ENCODE data around the gene RANBP1.

DNA sequence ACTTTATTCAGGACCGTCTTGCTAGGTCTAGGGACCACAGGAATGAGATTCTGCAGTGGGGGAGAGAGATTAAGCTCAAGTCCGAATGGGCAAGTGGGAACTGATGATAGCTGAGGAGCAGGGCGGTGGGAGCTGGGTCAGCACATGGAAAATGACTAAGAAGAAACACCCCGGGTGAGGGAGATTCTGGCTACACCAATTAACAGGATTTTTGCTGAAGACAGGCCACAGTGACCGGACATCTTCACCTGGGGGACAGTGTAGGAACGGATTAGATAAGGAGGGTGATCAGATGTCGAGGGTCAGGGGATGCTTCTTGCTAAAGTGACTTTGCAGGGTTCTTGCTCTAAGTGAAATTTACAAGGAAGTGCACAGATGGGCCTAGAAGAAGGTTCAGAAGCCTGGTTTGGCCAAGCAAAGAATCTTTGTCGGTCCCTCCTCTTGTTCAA lies 44.4 kb upstream of the RANBP1 start:
- TF ChIP-seq, protein P1, sequence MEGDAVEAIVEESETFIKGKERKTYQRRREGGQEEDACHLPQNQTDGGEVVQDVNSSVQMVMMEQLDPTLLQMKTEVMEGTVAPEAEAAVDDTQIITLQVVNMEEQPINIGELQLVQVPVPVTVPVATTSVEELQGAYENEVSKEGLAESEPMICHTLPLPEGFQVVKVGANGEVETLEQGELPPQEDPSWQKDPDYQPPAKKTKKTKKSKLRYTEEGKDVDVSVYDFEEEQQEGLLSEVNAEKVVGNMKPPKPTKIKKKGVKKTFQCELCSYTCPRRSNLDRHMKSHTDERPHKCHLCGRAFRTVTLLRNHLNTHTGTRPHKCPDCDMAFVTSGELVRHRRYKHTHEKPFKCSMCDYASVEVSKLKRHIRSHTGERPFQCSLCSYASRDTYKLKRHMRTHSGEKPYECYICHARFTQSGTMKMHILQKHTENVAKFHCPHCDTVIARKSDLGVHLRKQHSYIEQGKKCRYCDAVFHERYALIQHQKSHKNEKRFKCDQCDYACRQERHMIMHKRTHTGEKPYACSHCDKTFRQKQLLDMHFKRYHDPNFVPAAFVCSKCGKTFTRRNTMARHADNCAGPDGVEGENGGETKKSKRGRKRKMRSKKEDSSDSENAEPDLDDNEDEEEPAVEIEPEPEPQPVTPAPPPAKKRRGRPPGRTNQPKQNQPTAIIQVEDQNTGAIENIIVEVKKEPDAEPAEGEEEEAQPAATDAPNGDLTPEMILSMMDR (IDR thresholded peaks at IDR 0.05), result no peak
- no peak for TF ChIP-seq POLR2A (IDR thresholded peaks at IDR 0.05)
